Measurements from ENCODE around the gene SERTAD3. TPM values are rescaled to one million over a fixed set of nuclear protein-coding genes. Genes with fewer than 3 reads are reported as not detected.

Gene SERTAD3
- total and polyA plus RNA-seq, 2 experiments from 2014 or later = 37.9 to 41.2 TPM

GRCh38 chr19:40449506-40449905 is 5.4 kb upstream of the SERTAD3 start:
- in situ Hi-C loops (cut with MboI) = no loop called here
- H3K36me3 ChIP-seq (ENCODE audit: low read depth) = no peaks in the 10 kb centered on the region
- H2AFZ ChIP-seq = no peak overlapping the region
- H3K4me1 ChIP-seq (ENCODE audit: insufficient read depth) = peaks cover 3% of the 10 kb centered on the region
- H3K27me3 ChIP-seq (replicated peaks; ENCODE audit: insufficient read depth) = no peaks in the 10 kb centered on the region
- no peaks in the 10 kb centered on the region for H3K9me2 ChIP-seq (ENCODE audit: insufficient read depth)
- H3K9me3 ChIP-seq (ENCODE audit: low read depth) = no peaks in the 10 kb centered on the region
- no peak overlapping the region for H3K27ac ChIP-seq
- peaks cover 7% of the 10 kb centered on the region; the same call in 1 of the 2 replicates for H3F3A ChIP-seq (ENCODE audit: insufficient read depth)
- H4K20me1 ChIP-seq (ENCODE audit: insufficient read depth) = no peaks in the 10 kb centered on the region
- no peak for TF ChIP-seq EZH2phosphoT487 (IDR thresholded peaks at IDR 0.05; ENCODE audit: insufficient read depth, low read depth)
- H3K79me2 ChIP-seq (ENCODE audit: insufficient read depth) = no peaks in the 10 kb centered on the region
- H3K4me3 ChIP-seq = no peak overlapping the region
- no peak overlapping the region for H3K9ac ChIP-seq
- DNase-seq = no peak
- 96 to 98% methylated on average over 4 of the region's 4 CpGs for WGBS, 2 experiments (ENCODE audit: low coverage in 1 of 2, low lambda C conversion rate in 2 of 2, missing lambda C conversion rate in 2 of 2)
- H3K4me2 ChIP-seq (ENCODE audit: unreplicated experiment) = no peak overlapping the region

DNA sequence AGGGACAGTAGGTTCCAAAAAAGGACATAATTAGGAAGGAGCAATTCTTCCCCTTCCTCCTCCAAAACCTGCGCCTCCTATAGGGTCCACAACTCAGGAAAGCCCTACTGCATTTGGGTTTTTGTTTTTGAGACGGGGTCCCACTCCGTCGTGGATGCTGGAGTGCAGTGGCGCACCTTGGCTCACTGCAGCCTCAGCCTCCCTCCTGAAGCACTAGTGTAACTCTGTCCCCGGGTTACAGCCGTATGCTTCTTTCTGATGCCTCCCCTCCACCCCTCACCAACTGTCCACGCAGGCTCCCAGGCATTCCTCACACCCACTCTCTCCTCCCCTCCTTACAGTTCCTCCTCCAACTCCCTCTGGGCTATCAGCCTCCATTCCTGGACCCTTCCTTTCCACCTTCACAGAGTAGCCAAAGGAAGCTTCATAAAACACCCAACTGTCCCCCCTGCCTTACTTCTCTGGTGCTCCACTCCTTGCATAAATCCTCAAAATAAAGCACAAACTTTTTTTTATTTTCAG is 2.2 kb upstream of the SERTAD3 start:
- no peak overlapping the region for H3K4me3 ChIP-seq
- DNase-seq = no peak
- no peaks in the 10 kb centered on the region for H3K9me3 ChIP-seq (ENCODE audit: low read depth)
- peaks cover 12% of the 10 kb centered on the region for H3K4me1 ChIP-seq (ENCODE audit: insufficient read depth)
- H3K9ac ChIP-seq = peak overlapping the region; percentile 30; the same call in 1 of the 2 replicates
- no peak for TF ChIP-seq EZH2 (IDR thresholded peaks at IDR 0.05; ENCODE audit: insufficient read depth, poor library complexity, severe bottlenecking)
- TF ChIP-seq EZH2phosphoT487 (IDR thresholded peaks at IDR 0.05; ENCODE audit: insufficient read depth, low read depth) = no peak
- peak overlapping the region; percentile 27 for H3K27ac ChIP-seq
- H3K79me2 ChIP-seq (ENCODE audit: insufficient read depth) = peaks cover 24% of the 10 kb centered on the region
- no peaks in the 10 kb centered on the region for H3K27me3 ChIP-seq (replicated peaks; ENCODE audit: insufficient read depth)
- WGBS, 2 experiments (ENCODE audit: low coverage in 1 of 2, low lambda C conversion rate in 2 of 2, missing lambda C conversion rate in 2 of 2) = 82 to 83% methylated on average over 8 of the region's 8 CpGs
- in situ Hi-C loops (cut with MboI) = no loop called here
- H3F3A ChIP-seq (ENCODE audit: insufficient read depth) = peaks cover 23% of the 10 kb centered on the region
- H4K20me1 ChIP-seq (ENCODE audit: insufficient read depth) = no peaks in the 10 kb centered on the region
- H2AFZ ChIP-seq = peak overlapping the region; percentile 94; the same call in 1 of the 2 replicates
- H3K36me3 ChIP-seq (ENCODE audit: low read depth) = 0 out of 2 replicates have a peak, but pooled peaks cover 2% of the 10 kb centered on the region
- H3K9me2 ChIP-seq (ENCODE audit: insufficient read depth) = no peaks in the 10 kb centered on the region
- no peak overlapping the region for H3K4me2 ChIP-seq (ENCODE audit: unreplicated experiment)

GRCh38 chr19:40445780-40446262 is 1.7 kb upstream of the SERTAD3 start:
- Histone ChIP-seq H3K27ac (peak overlapping the region; percentile 27), H3K9ac (peak overlapping the region; percentile 30; the same call in 1 of the 2 replicates), H3F3A (ENCODE audit: insufficient read depth) (peaks cover 23% of the 10 kb centered on the region), H3K9me3 (ENCODE audit: low read depth) (no peaks in the 10 kb centered on the region), H3K4me1 (ENCODE audit: insufficient read depth) (peaks cover 17% of the 10 kb centered on the region), H2AFZ (peak overlapping the region; percentile 94; the same call in 1 of the 2 replicates), H3K9me2 (ENCODE audit: insufficient read depth) (no peaks in the 10 kb centered on the region), H3K27me3 (replicated peaks; ENCODE audit: insufficient read depth) (no peaks in the 10 kb centered on the region), H3K4me3 (no peak overlapping the region), H4K20me1 (ENCODE audit: insufficient read depth) (no peaks in the 10 kb centered on the region), H3K36me3 (ENCODE audit: low read depth) (peaks cover 6% of the 10 kb centered on the region; the same call in 1 of the 2 replicates), H3K79me2 (ENCODE audit: insufficient read depth) (peaks cover 30% of the 10 kb centered on the region), H3K4me2 (ENCODE audit: unreplicated experiment) (no peak overlapping the region)
- in situ Hi-C loops (cut with MboI) = no loop called here
- peak; percentile 67 for DNase-seq
- 51 to 54% methylated on average over 9 of the region's 9 CpGs for WGBS, 2 experiments (ENCODE audit: low coverage in 1 of 2, low lambda C conversion rate in 2 of 2, missing lambda C conversion rate in 2 of 2)
- TF ChIP-seq EZH2phosphoT487 (IDR thresholded peaks at IDR 0.05; ENCODE audit: insufficient read depth, low read depth) (no peak), EZH2 (IDR thresholded peaks at IDR 0.05; ENCODE audit: insufficient read depth, poor library complexity, severe bottlenecking) (no peak)

DNA sequence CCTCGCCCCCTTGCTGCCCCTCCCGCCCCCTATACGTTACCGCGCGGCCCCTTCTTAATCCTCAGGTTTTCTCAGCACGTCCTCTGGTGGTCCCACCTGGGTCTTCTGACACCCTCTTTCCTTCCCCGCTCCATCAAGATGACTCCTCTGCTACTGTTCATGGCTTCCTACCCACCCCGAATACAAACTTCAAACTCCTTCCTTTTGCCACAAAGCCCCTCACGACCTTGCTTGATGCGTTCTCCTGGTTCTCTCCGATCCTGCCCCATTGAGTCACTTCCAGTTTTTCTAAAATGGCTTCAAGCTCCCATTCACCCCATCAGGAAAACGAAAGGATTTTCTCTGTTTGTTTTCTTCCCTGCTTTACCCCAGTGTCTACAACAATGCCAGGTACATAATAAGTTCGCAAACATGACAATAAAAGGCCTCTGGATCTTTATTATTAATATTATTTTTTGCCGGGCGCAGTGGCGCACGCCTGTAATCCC is 734 bp upstream of the SERTAD3 start:
- no peaks in the 10 kb centered on the region for H3K9me3 ChIP-seq (ENCODE audit: low read depth)
- peak overlapping the region; percentile 99 for H3K9ac ChIP-seq
- peak overlapping the region; percentile 99 for H3K4me3 ChIP-seq
- DNase-seq = no peak
- peak overlapping the region; percentile 97 for H3K27ac ChIP-seq
- H4K20me1 ChIP-seq (ENCODE audit: insufficient read depth) = no peaks in the 10 kb centered on the region
- in situ Hi-C loops (cut with MboI) = no loop called here
- WGBS, 2 experiments (ENCODE audit: low coverage in 1 of 2, low lambda C conversion rate in 2 of 2, missing lambda C conversion rate in 2 of 2) = 18 to 26% methylated on average over 12 to 18 of the region's 18 CpGs
- TF ChIP-seq EZH2 (IDR thresholded peaks at IDR 0.05; ENCODE audit: insufficient read depth, poor library complexity, severe bottlenecking) (no peak), EZH2phosphoT487 (IDR thresholded peaks at IDR 0.05; ENCODE audit: insufficient read depth, low read depth) (no peak)
- no peaks in the 10 kb centered on the region for H3K27me3 ChIP-seq (replicated peaks; ENCODE audit: insufficient read depth)
- peaks cover 39% of the 10 kb centered on the region for H3K79me2 ChIP-seq (ENCODE audit: insufficient read depth)
- H3K36me3 ChIP-seq (ENCODE audit: low read depth) = peaks cover 15% of the 10 kb centered on the region; the same call in 1 of the 2 replicates
- peaks cover 31% of the 10 kb centered on the region for H3F3A ChIP-seq (ENCODE audit: insufficient read depth)
- H3K4me2 ChIP-seq (ENCODE audit: unreplicated experiment) = peak overlapping the region; percentile 86
- H2AFZ ChIP-seq = peak overlapping the region; percentile 94
- H3K9me2 ChIP-seq (ENCODE audit: insufficient read depth) = no peaks in the 10 kb centered on the region
- H3K4me1 ChIP-seq (ENCODE audit: insufficient read depth) = peaks cover 18% of the 10 kb centered on the region

Measured in GM23248 (cell line).